Subcutaneous abdominal adipose tissue (tissue), 5 donors: ENCODE measurements around the gene GRM5.
"Not testable (repeated sequence)": the region's sequence is repeated elsewhere in the genome, so short reads cannot be mapped to it uniquely, and the experiment has no call there.

Experiments used
- H3K27ac ChIP-seq: one replicate; pipeline ENCODE4 v1.7.0; 2013; ENCODE audit warnings: low read depth, mild to moderate bottlenecking, inconsistent platforms, low read length, moderate library complexity
- H3K27me3 ChIP-seq, 5 donors: one replicate each; pipeline ENCODE4 v1.7.0; 2013; ENCODE audit warnings: low read length in 5 of 5, inconsistent platforms in 1 of 5; ENCODE audit not compliant: control insufficient read depth in 5 of 5, insufficient read depth in 4 of 5
- H3K36me3 ChIP-seq, 5 donors: one replicate each; pipeline ENCODE4 v1.7.0; 2013; ENCODE audit warnings: low read length in 5 of 5; ENCODE audit not compliant: control insufficient read depth in 5 of 5, insufficient read depth in 5 of 5
- H3K4me1 ChIP-seq, 5 donors: one replicate each; pipeline ENCODE4 v1.7.0; 2013; ENCODE audit warnings: low read length in 5 of 5, mild to moderate bottlenecking in 3 of 5, moderate library complexity in 1 of 5; ENCODE audit not compliant: control insufficient read depth in 5 of 5, insufficient read depth in 5 of 5
- H3K4me3 ChIP-seq, 5 donors: one replicate each; pipeline ENCODE4 v1.7.0; 2013; ENCODE audit warnings: low read length in 5 of 5, low read depth in 1 of 5
- H3K9ac ChIP-seq, 5 donors: one replicate each; pipeline ENCODE4 v1.7.0; 2013; ENCODE audit warnings: low read length in 5 of 5, mild to moderate bottlenecking in 4 of 5, moderate library complexity in 3 of 5
- H3K9me3 ChIP-seq, 5 donors: one replicate each; pipeline ENCODE4 v1.7.0; 2013; ENCODE audit warnings: low read length in 5 of 5; ENCODE audit not compliant: control insufficient read depth in 5 of 5
- donor health status: healthy.
- donor health status: healthy.
- donor health status: healthy.
- donor health status: healthy.
- donor health status: healthy.

GRM5 gene

DNA sequence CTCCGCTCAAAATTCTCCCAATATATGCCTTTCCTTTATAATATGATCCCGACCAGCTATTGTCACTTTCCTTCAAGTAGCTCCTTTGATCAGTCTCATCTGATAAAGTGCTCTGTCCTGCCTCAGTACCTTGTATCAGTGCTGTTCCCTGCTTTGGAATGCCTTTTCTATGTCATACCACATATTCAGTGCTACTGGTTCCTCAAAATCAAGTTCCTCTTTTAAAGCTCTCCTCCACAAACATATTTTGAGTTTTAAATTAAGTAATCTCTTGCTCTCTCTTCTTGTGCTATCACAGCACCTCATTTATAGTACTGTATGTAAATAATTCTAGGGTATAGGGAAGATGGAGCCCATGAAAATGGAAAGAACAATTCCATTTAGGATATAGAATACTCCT lies 591.1 kb downstream of the GRM5 start:
- Histone ChIP-seq H3K9ac (no peak overlapping the region), H3K9me3 (no peaks in the 10 kb centered on the region), H3K27me3 (no peaks in the 10 kb centered on the region), H3K36me3 (no peaks in the 10 kb centered on the region), H3K27ac (no peak overlapping the region), H3K4me1 (peaks cover 0 to 30% (median 10%) of the 10 kb centered on the region in 5 donors), H3K4me3 (no peak overlapping the region)

- H3K27ac ChIP-seq, result no peak overlapping the region
- no peaks in the 10 kb centered on the region for H3K9me3 ChIP-seq
- no peak overlapping the region for H3K9ac ChIP-seq
- H3K36me3 ChIP-seq, result no peaks in the 10 kb centered on the region
- H3K4me1 ChIP-seq, result no peaks in the 10 kb centered on the region
- no peaks in the 10 kb centered on the region for H3K27me3 ChIP-seq
- no peak overlapping the region for H3K4me3 ChIP-seq
These were observed 596.1 kb downstream of the GRM5 start for GRCh38 chr11:88469561-88470225.

GRCh38 chr11:88464528-88464927 lies 601.3 kb downstream of the GRM5 start:
- no peak overlapping the region for H3K9ac ChIP-seq
- H3K27me3 ChIP-seq, result no peaks in the 10 kb centered on the region
- no peaks in the 10 kb centered on the region for H3K9me3 ChIP-seq
- no peaks in the 10 kb centered on the region for H3K36me3 ChIP-seq
- H3K4me1 ChIP-seq, result no peaks in the 10 kb centered on the region
- H3K27ac ChIP-seq, result no peak overlapping the region
- no peak overlapping the region for H3K4me3 ChIP-seq

- not testable (repeated sequence) for H3K9me3 ChIP-seq, H3K4me1 ChIP-seq, H3K4me3 ChIP-seq, H3K27me3 ChIP-seq, H3K36me3 ChIP-seq, H3K9ac ChIP-seq, H3K27ac ChIP-seq
These were observed 602.5 kb downstream of the GRM5 start for GRCh38 chr11:88463301-88463700.

DNA sequence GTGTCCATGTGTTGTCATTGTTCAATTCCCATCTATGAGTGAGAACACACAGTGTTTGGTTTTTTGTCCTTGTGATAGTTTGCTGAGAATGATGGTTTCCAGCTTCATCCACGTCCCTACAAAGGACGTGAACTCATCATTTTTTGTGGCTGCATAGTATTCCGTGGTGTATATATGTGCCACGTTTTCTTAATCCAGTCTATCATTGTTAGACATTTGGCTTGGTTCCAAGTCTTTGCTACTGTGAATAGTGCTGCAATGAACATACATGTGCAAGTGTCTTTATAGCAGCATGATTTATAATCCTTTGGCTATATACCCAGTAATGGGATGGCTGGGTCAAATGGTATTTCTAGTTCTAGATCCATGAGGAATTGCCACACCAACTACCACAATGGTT lies 607.7 kb downstream of the GRM5 start:
- H3K9ac ChIP-seq, H3K4me1 ChIP-seq, H3K36me3 ChIP-seq, H3K27me3 ChIP-seq, H3K27ac ChIP-seq, H3K4me3 ChIP-seq, H3K9me3 ChIP-seq: not testable (repeated sequence)

DNA sequence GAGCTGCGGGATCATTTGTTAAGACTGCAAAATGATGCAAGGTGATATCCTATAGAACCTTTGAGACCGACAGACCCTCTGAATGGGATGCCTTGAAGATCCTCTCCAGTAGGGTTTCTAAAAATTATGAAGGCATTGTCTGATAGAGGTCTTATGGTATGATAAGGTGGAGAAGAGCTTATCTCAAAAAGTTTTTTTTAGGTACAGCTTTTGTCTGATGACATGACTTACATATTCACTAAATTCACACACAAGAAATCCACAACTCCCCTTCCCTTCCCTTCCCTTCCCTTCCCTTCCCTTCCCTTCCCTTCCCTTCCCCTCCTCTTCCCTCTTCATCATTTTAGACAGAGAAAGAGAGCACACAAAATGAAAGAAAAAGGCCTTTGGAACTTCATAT lies 609.8 kb downstream of the GRM5 start:
- Histone ChIP-seq H3K9me3 (peaks cover 0 to 4% (median 0%) of the 10 kb centered on the region in 5 donors), H3K4me1 (no peaks in the 10 kb centered on the region), H3K4me3 (no peak overlapping the region), H3K36me3 (no peaks in the 10 kb centered on the region), H3K27me3 (no peaks in the 10 kb centered on the region), H3K9ac (no peak overlapping the region), H3K27ac (no peak overlapping the region)

- Histone ChIP-seq H3K27me3 (no peaks in the 10 kb centered on the region), H3K9me3 (peaks cover 0 to 4% (median 0%) of the 10 kb centered on the region in 5 donors), H3K4me1 (no peaks in the 10 kb centered on the region), H3K4me3 (no peak overlapping the region), H3K36me3 (no peaks in the 10 kb centered on the region), H3K27ac (no peak overlapping the region), H3K9ac (no peak overlapping the region)
These were observed 610.9 kb downstream of the GRM5 start for GRCh38 chr11:88454881-88455280.
